Right hindlimb (tissue), 1 donor: Measurements from ENCODE around the gene ATG10.
"Not testable (repeated sequence)": the region's sequence is repeated elsewhere in the genome, so short reads cannot be mapped to it uniquely, and the experiment has no call there.

Experiments
- DNase-seq: peaks from one replicate; pipeline ENCODE4 v3.0.0-alpha.2; 2018

ATG10 gene

DNA sequence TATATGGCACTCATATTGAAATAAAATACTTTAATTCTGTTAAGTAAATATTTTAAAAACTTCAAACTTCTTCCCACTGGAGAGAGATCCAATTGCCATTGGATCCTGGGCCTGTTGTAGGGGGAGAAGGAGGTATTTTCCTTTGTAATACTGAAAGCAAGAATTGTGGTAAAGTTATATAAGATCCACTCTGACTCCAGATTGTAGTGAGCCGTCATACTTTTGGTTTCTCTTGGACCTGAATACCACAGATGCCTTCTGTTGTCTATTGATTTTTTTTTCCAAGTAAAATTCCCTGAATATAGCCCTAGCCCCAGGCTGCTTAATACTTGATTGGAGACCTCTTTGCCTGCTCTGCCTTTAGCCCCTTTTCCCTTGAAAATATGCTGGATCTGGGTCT is 86.9 kb downstream of the ATG10 start:
- DNase-seq, result no peak

DNA sequence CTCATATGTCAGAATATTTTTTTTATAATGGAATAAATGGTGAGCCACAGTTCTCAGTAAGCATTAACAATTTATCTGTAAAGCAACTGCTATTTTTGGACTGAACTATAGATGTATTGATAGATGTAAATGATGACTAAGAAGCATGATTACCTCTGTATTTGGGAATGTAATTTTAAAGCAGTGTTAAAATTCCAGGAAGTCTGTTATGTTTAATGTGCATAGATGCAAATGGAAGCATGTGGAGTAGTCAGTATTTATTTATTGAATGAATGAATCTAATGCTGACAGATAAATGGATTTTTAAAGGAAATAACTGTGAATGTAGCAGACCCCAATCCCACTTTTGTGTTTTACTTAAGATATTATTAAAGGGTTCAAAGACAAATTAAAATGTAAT is 95.0 kb downstream of the ATG10 start:
- DNase-seq, result no peak

DNA sequence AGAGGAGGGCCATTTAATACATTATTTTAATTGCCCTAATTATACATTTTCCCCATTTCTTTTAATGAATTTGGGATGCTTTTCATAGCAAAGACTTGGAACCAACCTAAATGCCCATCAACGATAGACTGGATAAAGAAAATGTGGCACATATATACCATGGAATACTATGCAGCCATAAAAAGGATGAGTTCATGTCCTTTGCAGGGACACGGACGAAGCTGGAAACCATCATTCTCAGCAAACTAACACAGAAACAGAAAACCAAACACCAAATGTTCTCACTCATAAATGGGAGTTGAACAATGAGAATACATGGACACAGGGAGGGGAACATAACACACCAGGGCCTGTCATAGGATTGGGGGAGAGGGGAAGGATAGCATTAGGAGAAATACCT is 96.2 kb downstream of the ATG10 start:
- DNase-seq, result not testable (repeated sequence)

DNA sequence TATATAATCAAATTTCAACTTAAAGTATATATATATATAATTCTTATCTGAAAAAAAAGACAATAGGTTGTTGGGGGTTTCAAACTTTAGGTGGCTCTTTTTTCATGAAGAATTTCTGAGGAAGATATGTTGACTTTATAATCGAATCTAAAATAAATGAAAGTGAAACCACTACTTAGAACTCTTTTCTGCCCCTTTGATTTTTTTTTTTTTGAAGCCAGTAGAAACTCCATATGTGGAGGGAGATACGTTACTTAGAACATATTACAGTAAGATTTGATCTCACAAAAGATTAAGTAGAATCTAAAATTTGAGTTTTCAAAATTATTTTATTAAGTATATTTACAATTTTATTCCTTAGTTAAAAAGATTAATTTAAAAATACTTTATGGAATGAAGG is 96.9 kb downstream of the ATG10 start:
- no peak for DNase-seq

DNA sequence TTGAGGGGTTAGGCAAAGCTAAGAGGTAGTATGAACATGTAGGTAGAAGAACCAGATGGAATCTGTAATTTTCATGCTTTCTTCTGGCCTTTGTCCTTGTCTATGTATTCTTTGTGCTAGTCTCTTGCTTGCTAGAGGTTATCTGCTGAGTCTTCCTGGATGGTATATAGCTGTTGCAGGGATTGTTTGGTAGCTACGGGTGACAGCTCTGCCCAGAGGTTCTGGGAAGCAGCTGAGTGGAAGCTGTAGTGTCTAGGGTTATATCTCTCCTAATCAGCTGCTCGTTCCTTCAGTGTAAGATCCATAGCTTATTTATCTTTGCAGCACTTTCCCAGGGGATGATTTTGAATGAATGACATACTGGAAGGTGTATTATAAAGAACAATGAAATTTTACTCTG is 100.3 kb downstream of the ATG10 start:
- no peak for DNase-seq

DNA sequence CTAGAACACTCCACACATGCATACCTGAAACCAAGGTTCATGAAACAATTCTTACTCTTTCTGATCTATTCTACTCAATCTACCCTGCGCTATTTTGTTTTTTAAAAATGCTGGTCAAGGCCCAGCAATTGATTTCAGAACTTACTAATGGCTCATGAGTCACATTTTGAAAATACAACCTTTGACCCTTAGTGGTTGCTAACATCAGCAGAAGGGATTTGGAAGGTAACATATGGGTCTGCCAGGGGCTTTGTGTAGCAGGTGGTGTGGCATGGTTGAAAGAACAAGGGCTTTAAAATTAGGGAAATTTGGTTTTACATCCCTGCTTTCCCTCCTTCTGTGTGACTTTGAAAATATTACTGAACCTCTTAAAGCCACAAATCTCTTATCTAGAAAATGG is 101.4 kb downstream of the ATG10 start:
- no peak for DNase-seq

DNA sequence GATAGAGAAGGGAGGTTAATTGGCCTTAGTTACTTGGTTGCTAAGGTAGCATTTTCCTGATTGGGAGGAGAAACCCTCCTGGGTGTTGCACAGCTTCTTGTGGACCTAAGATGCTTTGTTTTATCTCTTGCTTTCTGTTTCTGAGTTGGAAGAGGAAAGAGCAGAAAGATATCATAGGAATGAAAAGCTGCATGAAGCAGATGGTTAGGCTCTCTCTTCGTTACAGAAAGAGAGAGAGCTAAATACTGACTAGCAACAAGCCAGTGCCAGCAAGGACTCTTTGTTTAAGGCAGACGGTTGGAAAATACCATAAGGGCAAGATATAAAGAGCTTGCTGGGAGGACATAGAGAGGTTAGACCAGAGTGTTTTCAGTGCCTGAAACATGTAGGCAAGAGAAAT is 103.1 kb downstream of the ATG10 start:
- no peak for DNase-seq

DNA sequence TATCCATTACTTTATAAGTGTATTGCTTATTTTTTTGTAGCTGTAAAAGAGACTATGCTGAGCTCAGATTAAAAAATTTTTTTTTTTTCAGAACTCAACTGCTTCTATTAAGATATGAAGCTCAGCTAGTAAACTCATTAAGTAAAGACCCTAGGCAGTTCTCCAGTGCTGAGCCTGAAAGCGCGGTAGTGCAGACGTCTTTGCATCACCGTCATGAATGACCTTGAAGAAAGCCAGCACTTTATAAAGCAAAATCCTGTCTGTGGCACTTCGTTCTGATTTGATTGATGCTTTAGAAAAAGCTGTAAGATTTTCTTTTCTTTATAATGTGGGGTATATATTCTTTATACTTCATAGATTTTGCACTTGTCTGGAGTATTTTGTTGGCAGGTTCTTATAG is 105.7 kb downstream of the ATG10 start:
- no peak for DNase-seq

DNA sequence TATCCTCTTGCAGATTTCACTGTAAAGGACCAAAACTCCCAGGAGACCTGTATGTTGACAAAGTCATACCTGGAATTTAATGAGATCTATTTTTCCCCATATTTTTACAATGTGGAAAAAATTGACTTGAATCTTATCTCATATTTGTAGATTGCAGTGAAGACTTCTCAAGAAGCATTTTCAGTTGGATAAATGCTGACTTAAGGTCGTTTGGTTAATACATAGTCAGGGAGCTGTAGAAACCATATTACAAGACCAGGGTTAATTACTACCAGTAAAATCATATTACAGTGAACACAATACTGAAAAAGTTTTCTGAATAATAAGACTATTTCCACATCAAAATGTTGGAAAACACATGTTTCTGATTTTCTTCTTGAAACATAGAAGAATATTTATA is 119.8 kb downstream of the ATG10 start:
- DNase-seq, result no peak

DNA sequence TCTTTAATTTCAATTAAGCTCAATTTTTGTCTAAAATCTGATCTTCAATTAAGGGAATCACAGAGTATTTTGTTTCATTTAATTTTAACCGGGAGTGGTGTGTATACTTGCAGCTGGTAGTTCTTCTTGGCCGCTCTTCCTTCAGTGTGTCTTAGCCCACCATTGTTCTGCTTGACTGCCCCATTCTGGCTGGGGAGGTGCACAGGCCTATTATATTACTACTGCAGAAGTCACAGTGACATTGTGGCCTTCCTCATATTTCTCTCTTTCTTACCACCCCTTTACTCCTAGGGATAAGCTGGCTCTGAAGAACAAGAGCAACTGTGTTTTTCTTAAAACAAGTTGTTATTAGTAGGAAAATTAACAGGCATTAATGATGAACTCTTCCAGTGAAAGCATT is 123.7 kb downstream of the ATG10 start:
- DNase-seq, result no peak

DNA sequence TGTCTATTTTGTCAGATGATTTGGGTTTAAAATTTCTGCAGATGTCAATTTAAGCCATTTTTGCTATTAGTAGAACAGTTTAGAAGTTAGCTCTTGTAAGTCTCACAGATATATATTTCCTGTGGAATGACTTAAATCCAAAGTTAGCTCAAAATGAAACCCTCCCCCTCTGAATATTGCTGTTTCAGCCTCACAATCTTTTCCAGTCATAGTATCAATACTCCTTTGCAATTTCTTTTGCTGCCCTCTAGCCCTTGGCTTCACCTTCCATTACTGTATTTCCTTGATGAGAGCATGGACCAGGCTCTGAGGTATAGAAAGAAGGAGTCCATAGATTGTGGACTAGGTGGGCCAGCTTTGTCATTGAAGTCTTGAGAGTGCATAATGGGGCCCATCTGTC is 124.4 kb downstream of the ATG10 start:
- DNase-seq, result no peak

DNA sequence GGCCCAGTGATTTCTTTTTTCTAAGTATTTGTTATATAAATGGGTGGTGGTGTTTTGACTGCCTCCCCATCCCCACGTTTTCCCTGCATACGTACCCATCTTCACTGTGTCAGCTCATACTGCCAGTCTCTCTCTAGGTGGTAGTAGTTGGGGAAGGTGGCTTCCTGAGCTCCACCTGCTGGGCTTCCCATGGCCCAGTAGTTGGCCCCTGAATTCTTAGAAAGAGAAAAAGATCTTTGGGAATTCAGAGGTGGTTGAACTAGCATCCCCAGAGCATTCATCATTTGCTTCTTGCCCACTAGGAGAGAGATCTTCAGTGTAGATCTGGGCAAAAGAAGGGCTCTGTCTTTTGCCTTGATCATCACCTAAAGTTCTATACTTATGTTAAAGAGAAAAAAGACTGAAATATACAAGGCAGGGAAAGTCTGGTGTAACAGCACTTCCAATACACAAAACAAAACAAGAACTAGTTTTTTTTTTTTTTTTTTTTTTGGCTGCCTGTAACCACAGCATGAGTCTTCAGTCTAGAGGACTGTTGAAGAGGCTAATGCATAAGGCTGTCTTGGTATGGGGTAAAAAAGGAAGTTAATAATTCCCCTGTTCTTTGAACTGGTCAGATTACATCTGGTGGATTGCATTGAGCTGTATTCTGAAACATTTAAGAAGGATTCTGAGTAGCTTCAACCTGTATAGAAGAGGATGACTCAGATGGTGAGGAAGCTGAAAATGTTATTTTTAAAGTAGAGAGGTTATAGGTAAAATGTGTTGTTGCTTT is 128.7 kb downstream of the ATG10 start:
- DNase-seq, result no peak

DNA sequence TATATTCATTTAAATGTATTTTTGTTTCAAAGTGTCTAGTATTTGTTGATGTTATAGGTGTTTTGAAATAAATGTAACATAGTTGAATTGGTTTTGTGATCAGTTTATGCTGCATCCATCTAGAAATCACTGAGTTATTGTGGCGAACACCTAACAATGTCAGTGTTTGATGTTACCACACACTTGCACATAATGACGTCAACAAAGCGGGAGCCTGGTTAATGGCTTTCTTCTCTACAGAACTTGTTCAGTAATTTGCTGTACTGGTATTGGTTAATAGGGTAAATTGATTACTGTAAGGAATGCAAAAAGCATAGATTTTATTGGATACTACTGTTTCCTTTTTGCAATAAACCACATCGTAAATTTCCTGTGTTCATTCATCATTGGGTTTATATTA is 133.0 kb downstream of the ATG10 start:
- DNase-seq, result no peak

DNA sequence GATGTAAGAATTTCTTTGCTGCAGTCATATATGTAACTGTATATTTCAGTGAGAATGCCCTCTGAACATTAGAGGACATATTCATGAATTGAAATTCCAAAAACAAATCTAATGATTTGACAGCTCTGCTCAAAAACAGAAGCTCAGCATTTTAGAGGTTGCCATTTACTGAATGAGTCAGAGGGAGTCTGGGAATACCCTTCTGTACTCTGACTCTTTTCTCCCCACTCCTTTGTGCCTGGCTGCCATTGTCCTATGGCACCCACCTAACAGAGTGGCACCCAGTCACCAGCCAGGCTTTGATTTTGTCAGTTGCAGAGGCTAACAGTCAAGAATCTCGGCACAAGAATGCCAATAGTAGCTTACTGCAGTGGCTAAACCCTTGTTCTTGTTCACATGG is 133.6 kb downstream of the ATG10 start:
- no peak for DNase-seq

DNA sequence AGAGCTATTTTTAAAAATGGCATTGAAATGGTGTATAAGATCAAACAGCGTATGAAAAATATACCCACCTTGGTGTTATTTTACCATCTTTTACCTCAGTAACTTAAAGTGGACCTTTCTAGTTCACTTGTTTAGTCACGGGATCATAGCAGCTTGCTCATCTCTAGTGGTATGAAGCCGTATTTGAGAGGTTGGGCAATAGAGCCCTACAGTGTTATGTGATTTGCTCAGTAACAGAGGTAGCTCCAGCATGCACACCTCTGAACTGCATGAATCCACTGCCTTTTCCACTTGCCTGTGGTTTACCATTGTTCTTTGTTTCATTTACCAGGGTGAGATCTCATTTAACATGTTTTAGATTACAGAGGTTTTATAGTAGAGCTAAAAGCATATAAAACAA is 134.4 kb downstream of the ATG10 start:
- DNase-seq, result no peak

DNA sequence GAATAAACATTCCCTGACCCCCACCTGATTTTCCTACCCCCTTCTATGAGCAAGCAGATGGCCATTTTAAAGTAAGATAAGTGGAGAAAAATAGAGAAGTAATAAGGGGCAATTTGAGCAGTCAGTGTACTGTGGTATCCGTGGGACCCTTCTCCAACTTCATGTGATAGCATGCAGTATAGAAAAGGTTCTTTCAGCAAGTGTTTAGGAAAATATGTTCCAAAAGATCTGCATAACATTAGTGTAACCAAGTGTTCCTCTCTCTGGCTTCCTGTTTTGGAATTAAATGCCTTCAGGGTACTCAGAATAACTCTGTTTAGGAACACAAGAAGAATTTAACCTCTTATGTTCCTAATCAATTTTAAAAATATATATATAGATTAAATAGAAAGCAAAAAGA is 134.9 kb downstream of the ATG10 start:
- no peak for DNase-seq

DNA sequence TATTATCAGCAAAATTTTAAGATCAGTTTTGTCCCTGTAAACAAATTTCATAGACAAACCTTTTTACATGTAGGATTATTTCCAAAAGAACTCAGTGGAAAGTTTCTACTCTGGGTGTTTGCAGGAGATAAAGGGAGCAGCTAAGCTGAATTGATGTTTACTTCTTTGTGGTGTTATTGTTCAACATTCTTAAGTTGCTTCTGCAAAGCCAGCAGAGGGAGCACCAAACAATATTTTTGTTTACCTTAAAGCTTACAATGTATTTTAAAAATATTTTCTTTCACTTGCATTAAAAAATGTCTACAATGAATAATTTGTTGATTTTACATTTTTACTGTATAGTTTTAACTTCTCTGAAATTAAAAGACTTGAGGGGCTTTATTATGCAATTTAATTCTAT is 135.4 kb downstream of the ATG10 start:
- DNase-seq, result no peak

DNA sequence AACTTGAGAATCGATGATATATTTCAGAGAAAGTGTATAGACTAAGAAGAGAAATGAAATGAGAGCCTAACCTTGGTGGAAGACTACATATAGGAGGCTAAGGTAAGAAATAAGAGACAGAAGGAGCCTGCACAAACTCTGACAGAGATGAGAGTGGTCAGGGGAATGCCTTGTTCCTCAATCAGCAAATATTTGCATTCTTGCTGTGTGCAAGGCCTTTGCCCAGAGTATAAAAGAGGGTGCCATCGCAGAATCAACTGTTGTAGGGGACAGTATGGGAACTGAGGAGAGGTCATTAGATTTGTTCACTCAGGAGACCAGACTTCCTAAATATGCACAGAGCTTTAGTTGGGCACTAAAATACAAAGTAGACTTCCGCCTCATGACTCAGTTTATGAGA is 137.2 kb downstream of the ATG10 start:
- DNase-seq, result no peak

DNA sequence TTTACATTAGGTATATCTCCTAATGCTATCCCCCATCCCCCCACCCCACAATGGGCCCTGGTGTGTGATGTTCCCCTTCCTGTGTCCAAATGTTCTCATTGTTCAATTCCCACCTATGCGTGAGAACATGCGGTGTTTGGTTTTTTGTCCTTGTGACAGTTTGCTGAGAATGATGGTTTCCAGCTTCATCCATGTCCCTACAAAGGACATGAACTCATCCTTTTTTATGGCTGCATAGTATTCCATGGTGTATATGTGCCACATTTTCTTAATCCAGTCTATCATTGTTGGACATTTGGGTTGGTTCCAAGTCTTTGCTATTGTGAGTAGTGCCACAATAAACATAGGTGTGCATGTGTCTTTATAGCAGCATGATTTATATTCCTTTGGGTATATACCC is 138.1 kb downstream of the ATG10 start:
- not testable (repeated sequence) for DNase-seq

DNA sequence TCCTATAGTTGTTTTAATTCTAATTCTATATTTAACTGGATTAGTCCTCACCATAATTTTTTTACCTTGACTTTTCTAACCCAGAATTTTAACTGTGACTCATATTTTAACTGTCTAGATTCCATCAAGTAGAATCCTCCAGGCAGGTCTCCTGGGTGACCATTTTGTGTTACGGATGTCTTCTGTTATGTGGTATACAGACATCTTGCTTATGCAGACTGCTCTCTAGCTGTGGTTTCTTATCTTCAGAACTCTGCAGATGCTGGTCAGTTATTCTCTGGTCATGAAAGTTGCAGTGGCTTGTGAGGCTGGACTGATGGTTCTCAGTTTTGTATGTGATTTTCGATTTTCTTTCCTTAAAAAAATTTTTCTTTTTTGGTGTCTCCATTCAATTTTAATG is 139.4 kb downstream of the ATG10 start:
- DNase-seq, result no peak

DNA sequence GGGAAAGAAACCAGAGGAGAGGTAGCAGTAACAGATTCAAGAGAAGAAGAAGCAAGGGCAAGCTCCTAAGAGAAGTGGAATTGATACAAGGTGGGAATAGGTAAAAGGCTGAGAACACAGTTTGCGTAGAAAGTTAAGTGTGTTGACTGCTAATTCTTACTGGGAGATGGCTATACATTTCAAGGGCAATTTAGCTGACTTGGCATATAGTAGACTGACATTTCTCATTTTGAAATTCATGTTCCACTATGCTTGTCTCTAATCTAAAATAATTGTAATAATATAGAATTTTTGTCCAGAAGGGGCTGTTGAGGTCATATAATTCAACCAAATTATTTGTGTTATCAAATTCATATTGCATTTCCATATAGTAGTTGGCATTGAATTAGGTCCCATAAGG is 144.0 kb downstream of the ATG10 start:
- DNase-seq, result no peak

DNA sequence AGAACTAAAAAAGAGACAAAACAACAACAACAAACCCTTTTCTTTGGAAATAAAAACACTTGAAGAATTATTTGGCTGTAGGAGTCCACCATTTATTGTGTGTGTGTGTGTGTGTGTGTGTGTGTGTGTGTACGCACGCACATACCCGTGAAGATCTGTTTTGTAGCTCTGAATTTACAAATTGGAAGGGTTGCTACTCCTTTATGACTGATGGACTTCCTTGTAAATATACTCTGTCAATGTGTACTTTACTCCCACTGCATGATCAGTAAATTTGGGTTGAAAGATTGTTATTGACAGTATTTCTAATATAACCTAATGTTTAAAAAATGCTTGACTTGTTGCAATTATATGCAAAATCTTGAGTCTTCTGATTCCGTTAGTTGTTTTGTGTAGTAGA is 148.1 kb downstream of the ATG10 start:
- no peak for DNase-seq

DNA sequence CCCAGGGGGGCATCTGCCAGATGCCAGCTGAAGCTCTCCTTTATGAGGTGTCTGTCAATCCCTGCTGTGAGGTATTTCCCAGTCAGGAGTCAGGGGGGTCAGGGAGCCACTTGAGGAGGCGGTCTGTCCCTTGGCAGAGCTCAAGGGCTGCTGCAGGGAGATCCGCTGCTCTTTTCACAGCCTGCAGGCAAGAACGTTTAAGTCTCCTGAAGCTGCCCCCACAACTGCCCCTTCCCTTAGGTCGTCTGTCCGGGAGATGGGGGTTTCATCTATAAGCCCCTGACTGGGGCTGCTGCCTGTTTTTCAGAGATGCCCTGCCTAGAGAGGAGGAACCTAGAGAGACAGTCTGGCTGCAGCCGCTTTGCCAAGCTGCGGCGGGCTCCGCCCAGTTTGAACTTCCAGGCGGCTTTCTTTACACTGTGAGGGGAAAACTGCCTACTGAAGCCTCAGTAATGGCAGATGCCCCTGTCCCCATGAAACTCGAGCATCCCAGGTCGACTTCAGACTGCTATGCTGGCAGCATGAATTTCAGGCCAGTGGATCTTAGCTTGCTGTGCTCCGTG is 158.0 kb downstream of the ATG10 start:
- no peak for DNase-seq

DNA sequence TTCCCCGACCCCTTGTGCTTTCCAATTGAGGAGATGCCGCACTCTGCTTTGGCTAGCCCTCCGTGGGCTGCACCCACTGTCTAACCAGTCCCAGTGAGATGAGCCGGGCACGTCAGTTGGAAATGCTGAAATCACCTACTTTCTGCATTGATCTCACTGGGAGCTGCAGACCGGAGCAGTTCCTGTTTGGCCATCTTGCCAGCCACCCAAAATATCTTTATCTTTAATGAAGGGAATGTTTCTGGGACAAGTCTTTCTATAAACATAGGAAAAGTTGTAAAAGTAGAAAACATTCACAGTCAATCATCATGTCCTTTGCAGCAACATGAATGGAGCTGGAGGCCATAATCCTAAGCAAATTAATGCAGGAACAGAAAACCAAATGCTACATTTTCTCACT is 158.8 kb downstream of the ATG10 start:
- DNase-seq, result no peak

DNA sequence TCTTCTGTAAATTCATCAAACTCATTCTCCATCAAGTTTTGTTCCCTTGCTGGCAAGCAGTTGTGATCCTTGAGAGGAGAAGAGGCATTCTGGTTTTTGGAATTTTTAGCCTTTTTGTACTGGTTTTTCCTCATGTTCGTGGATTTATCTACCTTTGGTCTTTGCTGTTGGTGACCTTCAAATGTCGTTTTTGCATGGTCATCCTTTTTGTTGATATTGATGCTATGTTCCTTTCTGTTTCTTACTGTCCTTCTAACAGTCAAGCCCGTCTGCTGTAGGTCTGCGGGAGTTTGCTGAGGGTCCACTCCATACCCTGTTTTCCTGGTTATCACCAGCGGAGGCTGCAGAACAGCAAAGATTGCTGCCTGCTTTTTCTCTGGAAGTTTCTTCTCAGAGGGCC is 165.4 kb downstream of the ATG10 start:
- DNase-seq, result no peak
